Activated T-cell treated with anti-CD3 and anti-CD28 coated beads, Interleukin-2, amount 50 U/mL, for 72 hours (primary cell): ENCODE measurements around the gene GGT1. TPM values are rescaled to one million over a fixed set of nuclear protein-coding genes. Genes with fewer than 3 reads are reported as not detected.
A peak's percentile ranks its signal among the peaks of the same experiment; 100 is the strongest.
"Not testable (repeated sequence)": the region's sequence is repeated elsewhere in the genome, so short reads cannot be mapped to it uniquely, and the experiment has no call there.

Source experiments
- ATAC-seq, 2 donors: fragments of 150-1000 bp; cut with Tn5 transposase; replicated peaks in 1 of 2; 2 replicates each; pipeline ENCODE4 v1.10.0; 2021; ENCODE audit warnings: moderate library complexity in 2 of 2, mild to moderate bottlenecking in 1 of 2
- DNase-seq, 2 donors: peaks; one replicate each; pipeline ENCODE4 v3.0.0; 2021 to 2022; ENCODE audit warnings: mixed read lengths in 1 of 2
- H3K27ac Mint-ChIP-seq: one replicate; pipeline ENCODE4 v1.8.0; 2022; ENCODE audit warnings: mild to moderate bottlenecking, moderate library complexity, mixed read lengths
- H3K27me3 Mint-ChIP-seq: one replicate; pipeline ENCODE4 v1.8.0; 2022; ENCODE audit warnings: low read depth, mixed read lengths
- H3K36me3 Mint-ChIP-seq, 2 donors: one replicate each; pipeline ENCODE4 v1.8.0; 2022; ENCODE audit warnings: mixed read lengths in 2 of 2, mild to moderate bottlenecking in 1 of 2; ENCODE audit not compliant: insufficient read depth in 2 of 2
- H3K4me1 Mint-ChIP-seq: one replicate; pipeline ENCODE4 v1.8.0; 2022; ENCODE audit warnings: low read depth, mixed read lengths
- H3K4me3 Mint-ChIP-seq, 2 donors: one replicate each; pipeline ENCODE4 v1.8.0; 2022; ENCODE audit warnings: mild to moderate bottlenecking in 2 of 2, mixed read lengths in 2 of 2, moderate library complexity in 2 of 2
- H3K9me3 Mint-ChIP-seq, 2 donors: one replicate each; pipeline ENCODE4 v1.8.0; 2022; ENCODE audit warnings: mixed read lengths in 2 of 2
- total RNA-seq, 2 donors: library from RNA; stranded (reverse); gene quantifications; one replicate each; pipeline ENCODE4 v1.2.3, GENCODE V29; 2022

The GGT1 gene
- total RNA-seq, 2 donors from 2014 or later = 34.4 to 47.6 TPM

DNA sequence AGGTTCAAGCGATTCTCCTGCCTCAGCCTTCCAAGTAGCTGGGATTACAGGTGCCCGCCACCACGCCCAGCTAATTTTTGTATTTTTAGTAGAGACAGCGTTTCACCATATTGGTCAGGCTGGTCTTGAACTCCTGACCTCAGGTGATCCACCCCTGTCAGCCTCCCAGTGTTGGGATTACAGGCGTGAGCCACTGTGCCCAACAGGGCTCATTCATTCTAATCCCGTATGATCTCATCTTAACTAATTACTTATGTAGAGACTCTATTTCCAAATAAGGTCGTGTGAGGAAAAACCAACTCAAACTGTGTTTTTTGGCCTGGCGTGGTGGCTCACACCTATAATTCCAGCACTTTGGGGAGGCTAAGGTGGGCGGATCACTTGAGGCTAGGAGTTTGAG is 5.9 kb upstream of the GGT1 start:
- ATAC-seq, H3K36me3 Mint-ChIP-seq, DNase-seq, H3K4me1 Mint-ChIP-seq, H3K27ac Mint-ChIP-seq, H3K4me3 Mint-ChIP-seq, H3K9me3 Mint-ChIP-seq, H3K27me3 Mint-ChIP-seq: not testable (repeated sequence)

DNA sequence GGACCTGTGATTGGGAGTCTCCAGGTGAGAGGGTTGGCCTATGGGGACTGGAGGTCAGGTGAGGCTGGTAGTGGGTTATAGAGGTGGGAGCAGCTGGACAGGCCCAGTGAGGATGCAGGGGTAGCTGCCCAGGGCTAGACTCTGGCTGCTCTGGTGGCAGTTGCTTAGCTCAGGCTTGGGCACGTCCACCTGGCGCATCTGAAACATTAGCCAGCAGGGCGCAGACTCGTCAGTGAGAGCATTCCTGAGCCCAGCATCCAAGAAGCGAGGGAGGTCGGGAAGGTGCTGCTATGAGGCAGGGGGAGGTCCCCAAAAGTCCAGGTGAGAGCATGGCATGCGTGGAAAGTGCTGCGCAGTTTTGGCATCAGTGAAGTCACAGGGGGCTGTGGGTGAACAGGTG is 3.5 kb upstream of the GGT1 start:
- no peak overlapping the region for H3K27ac Mint-ChIP-seq
- peaks cover 19% of the 10 kb centered on the region for H3K4me1 Mint-ChIP-seq
- no peaks in the 10 kb centered on the region for H3K9me3 Mint-ChIP-seq

GRCh38 chr22:24599958-24600715 is 2.9 kb upstream of the GGT1 start:
- DNase-seq, H3K9me3 Mint-ChIP-seq, H3K27me3 Mint-ChIP-seq, H3K36me3 Mint-ChIP-seq, H3K27ac Mint-ChIP-seq, H3K4me3 Mint-ChIP-seq, ATAC-seq: not testable (repeated sequence)
- H3K4me1 Mint-ChIP-seq = peaks cover 19% of the 10 kb centered on the region

More for the DNA sequence above, 3.5 kb upstream of the GGT1 start:
- Mint-ChIP-seq H3K27me3 (no peaks in the 10 kb centered on the region), H3K36me3 (no peaks in the 10 kb centered on the region), H3K4me3 (no peak overlapping the region)
- DNase-seq (no peak), ATAC-seq (no peak)

GRCh38 chr22:24601217-24602104 is 1.5 kb upstream of the GGT1 start:
- Mint-ChIP-seq H3K36me3 (no peaks in the 10 kb centered on the region), H3K9me3 (no peaks in the 10 kb centered on the region), H3K27ac (no peak overlapping the region), H3K27me3 (no peaks in the 10 kb centered on the region), H3K4me3 (no peak overlapping the region), H3K4me1 (peaks cover 19% of the 10 kb centered on the region)
- peak in 1 of 2 donors; percentile 29 for DNase-seq
- ATAC-seq = no peak

GRCh38 chr22:24602105-24602749 is 766 bp upstream of the GGT1 start:
- not testable (repeated sequence) for DNase-seq, H3K4me3 Mint-ChIP-seq, H3K27ac Mint-ChIP-seq, H3K36me3 Mint-ChIP-seq, H3K9me3 Mint-ChIP-seq, H3K27me3 Mint-ChIP-seq, ATAC-seq
- H3K4me1 Mint-ChIP-seq = peaks cover 19% of the 10 kb centered on the region

- H3K27me3 Mint-ChIP-seq, H3K36me3 Mint-ChIP-seq, H3K9me3 Mint-ChIP-seq: not testable (repeated sequence)
- peak; percentile 23 to 44 for ATAC-seq
- DNase-seq = peak; percentile 17 to 30
- peak overlapping the region; percentile 62 to 69 for H3K4me3 Mint-ChIP-seq
- peaks cover 31% of the 10 kb centered on the region for H3K4me1 Mint-ChIP-seq
- H3K27ac Mint-ChIP-seq = peak overlapping the region; percentile 9
These were observed 1.0 kb downstream of the GGT1 start for GRCh38 chr22:24603770-24604629.

- not testable (repeated sequence) for DNase-seq, H3K36me3 Mint-ChIP-seq, H3K9me3 Mint-ChIP-seq, H3K27me3 Mint-ChIP-seq
- peak overlapping the region in 1 of 2 donors; percentile 34 for H3K4me3 Mint-ChIP-seq
- H3K4me1 Mint-ChIP-seq = peaks cover 35% of the 10 kb centered on the region
- peak in 1 of 2 donors; percentile 22 for ATAC-seq
- peak overlapping the region; percentile 63 for H3K27ac Mint-ChIP-seq
These were observed 3.3 kb downstream of the GGT1 start for GRCh38 chr22:24606340-24606739.

DNA sequence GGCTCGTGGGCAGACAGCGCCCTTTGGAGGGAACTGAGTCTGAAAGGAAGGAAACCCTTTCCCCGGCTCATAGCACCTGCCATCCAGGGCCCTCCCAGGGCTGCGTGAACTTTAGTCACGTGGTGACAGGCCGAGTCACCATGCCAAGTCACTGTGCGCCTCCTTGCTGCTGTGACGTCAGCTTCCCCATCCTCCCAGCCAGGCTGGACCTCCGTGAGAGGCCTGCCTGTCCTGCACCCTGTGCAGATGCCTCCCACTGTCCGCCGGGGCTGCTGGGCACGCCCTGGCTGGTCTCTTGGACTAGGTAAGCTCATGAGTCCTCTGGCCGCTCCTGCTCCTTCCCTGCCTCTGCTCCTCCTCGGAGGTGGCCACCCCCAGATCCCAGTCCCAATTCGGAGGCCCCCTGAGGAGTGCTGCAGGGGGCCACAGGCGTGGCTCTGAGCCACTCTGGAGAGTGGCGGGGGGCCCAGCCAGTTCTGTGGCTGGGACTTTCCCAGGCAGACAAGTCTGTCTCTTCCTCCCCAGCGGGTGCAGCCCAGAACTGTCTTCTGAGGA is 4.5 kb downstream of the GGT1 start:
- peak overlapping the region; percentile 96 to 97 for H3K4me3 Mint-ChIP-seq
- H3K27ac Mint-ChIP-seq = peak overlapping the region; percentile 98
- DNase-seq (peak; percentile 68 to 74), ATAC-seq (peak; percentile 67 to 91)
- not testable (repeated sequence) for H3K27me3 Mint-ChIP-seq, H3K36me3 Mint-ChIP-seq, H3K9me3 Mint-ChIP-seq
- peaks cover 29% of the 10 kb centered on the region for H3K4me1 Mint-ChIP-seq

GRCh38 chr22:24608327-24608726 is 5.3 kb downstream of the GGT1 start:
- not testable (repeated sequence) for DNase-seq, H3K9me3 Mint-ChIP-seq, ATAC-seq, H3K27me3 Mint-ChIP-seq, H3K36me3 Mint-ChIP-seq
- Mint-ChIP-seq H3K27ac (peak overlapping the region; percentile 63), H3K4me1 (peaks cover 27% of the 10 kb centered on the region), H3K4me3 (peak overlapping the region; percentile 96 to 97)

GRCh38 chr22:24609888-24610287 is 6.9 kb downstream of the GGT1 start:
- not testable (repeated sequence) for ATAC-seq

GRCh38 chr22:24614794-24615193 is 11.8 kb downstream of the GGT1 start:
- not testable (repeated sequence) for H3K9me3 Mint-ChIP-seq, H3K27ac Mint-ChIP-seq, H3K27me3 Mint-ChIP-seq, H3K4me1 Mint-ChIP-seq, ATAC-seq, H3K36me3 Mint-ChIP-seq, DNase-seq, H3K4me3 Mint-ChIP-seq

More at GRCh38 chr22:24609888-24610287, 6.9 kb downstream of the GGT1 start:
- DNase-seq, H3K4me3 Mint-ChIP-seq, H3K9me3 Mint-ChIP-seq, H3K27me3 Mint-ChIP-seq, H3K27ac Mint-ChIP-seq, H3K36me3 Mint-ChIP-seq: not testable (repeated sequence)
- H3K4me1 Mint-ChIP-seq = peaks cover 16% of the 10 kb centered on the region

DNA sequence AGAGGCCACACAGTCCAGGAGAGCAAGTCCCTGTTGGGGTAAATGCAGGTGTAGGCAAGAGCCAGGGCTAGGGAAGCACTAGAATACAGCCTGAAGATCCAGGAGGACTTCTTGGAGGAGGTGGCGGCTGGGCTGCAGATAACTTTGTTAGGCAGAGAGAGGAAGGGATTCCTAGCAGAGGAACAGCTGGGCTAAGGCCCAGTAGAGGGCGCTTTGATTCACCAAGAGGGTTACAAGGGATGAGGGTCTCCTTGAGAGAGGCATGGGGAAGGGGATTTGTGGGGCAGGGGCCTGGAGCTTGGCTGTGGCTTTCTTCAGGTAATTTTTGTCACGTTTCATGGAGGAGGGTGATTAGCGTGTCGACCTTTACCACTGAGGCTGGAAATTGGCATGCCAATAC is 18.3 kb downstream of the GGT1 start:
- not testable (repeated sequence) for H3K27ac Mint-ChIP-seq, H3K4me3 Mint-ChIP-seq, H3K27me3 Mint-ChIP-seq, H3K4me1 Mint-ChIP-seq, ATAC-seq, DNase-seq, H3K36me3 Mint-ChIP-seq, H3K9me3 Mint-ChIP-seq
